HG02678 (cell line): ENCODE data around the gene KIF1A.
"Not testable (repeated sequence)": the region's sequence is repeated elsewhere in the genome, so short reads cannot be mapped to it uniquely, and the experiment has no call there.

ENCODE experiments used
- ATAC-seq: cut with Tn5 transposase; IDR thresholded peaks from one replicate; pipeline ENCODE4 v1.9.1; 2021; ENCODE audit warnings: mild to moderate bottlenecking, moderate library complexity; ENCODE audit not compliant: unreplicated experiment

KIF1A gene

DNA sequence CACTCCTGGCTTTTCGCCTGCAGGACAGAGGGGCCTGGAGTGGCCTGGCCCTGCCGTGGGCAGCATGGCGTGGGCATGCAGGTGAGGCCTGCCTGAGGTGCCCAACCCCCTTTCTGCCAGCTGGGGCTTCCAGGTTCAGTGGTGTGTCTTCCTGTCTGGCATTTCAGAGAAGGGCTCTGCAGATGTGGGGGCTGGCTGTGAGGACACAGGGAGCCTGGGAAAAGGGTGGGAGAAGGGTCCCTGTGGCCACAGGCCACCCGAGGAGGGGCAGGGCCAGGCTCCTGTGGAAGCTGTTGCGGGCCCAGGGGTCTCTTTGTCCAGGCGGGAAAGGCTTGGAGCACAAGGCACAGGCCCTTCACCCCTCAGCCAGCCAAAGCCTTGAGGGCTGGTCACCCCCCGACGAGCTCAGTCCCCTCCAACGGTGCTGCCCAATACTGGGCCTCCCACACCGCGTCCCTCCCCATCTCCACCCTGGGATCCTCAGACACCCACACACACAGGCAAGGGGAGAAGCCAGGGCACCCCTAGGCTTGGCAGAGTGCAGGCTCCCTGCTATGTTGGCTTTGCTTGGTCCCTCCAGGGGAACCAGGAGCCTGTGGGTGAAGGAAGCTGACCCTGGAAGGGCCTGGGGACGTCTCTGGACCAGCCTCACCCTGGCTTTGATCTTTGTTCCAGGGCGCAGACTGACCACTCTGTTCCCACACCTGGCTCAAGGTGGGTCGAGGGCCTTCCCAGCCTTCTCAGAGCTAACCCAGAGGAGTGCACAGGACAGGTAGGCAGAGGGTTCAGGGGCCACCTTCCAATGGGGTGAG is 132.1 kb downstream of the KIF1A start:
- ATAC-seq: no peak

- ATAC-seq: no peak
Measured at GRCh38 chr2:240687045-240687740, 132.8 kb downstream of the KIF1A start.

GRCh38 chr2:240686460-240686859 is 133.6 kb downstream of the KIF1A start:
- no peak for ATAC-seq

GRCh38 chr2:240685771-240686371 is 134.1 kb downstream of the KIF1A start:
- no peak for ATAC-seq

GRCh38 chr2:240683980-240684728 is 135.9 kb downstream of the KIF1A start:
- not testable (repeated sequence) for ATAC-seq

DNA sequence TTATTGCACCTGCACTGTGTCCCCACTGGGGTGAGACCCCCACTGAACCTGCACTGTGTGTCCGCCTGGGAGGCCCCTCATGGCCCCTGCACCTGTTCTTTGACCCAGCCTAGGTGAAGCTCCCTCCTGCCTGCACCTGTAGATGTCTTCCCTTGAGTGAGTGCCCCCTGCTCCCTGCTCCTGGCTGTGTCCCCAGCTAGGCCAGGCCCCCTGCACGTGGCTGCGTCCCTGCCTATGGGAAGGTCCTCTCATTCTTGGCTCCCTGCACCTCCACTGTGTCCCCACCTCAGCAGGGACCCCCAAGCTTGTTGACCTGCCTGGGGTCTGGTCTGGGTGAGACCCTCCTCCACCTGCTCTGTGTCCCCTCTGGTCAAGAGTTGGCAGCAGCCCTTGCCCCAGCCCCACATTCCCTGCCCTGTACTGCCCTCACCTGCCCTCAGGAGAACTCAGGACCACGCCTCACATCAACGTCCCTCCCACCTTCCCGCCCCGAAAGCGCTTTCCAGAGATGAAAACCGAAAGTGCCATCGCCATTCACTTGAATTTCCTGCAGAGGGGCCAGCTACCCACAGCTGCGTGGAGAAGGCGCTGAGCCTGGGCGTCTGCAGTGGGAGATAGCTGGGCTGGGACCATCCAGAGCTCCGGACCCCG is 136.6 kb downstream of the KIF1A start:
- not testable (repeated sequence) for ATAC-seq

GRCh38 chr2:240682431-240683224 is 137.4 kb downstream of the KIF1A start, which contains the start of gene AQP12B:
AQP12B (minus strand) TSS chr2:240682885; CDS start chr2:240682837, 48 bp downstream.
- not testable (repeated sequence) for ATAC-seq

DNA sequence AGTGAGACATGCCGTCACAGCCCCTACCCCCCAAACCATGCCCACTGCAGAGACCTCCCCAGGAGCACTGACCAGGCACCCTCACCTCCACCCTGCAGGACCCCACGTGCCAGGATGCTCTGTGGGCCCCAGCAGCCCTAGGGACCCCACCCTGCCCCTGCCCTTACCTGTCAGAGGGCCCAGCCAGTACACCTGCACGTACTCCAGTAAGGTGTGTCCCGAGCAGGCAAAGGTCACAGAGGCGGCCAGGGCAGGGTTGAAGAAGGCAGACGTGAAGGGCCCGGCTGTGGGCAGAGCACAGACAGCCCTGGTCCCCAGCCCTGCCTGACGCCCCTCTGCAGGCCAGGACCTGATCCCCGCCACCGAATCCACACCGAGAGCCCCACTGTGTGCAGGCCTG is 139.8 kb downstream of the KIF1A start:
- not testable (repeated sequence) for ATAC-seq

GRCh38 chr2:240678909-240679308 is 141.1 kb downstream of the KIF1A start:
- ATAC-seq: not testable (repeated sequence)

DNA sequence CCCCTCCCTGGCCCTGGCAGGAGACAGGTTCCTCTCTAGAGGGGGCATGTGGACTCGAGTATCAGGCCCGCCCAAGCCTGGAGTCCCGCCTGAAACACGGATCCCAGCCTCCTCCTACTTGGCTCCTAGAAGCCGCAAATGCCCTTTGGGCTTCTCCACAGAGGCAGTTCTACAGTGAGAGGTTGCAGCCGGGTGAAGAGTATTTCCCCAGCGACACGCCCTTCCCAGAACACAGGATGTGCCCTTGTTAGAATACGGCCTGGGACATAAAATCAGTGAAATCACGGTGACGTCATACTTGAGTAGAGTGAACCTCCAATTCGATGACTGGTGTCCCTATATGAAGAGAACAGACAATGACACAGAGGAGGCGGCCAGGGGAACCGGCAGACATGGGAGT is 142.0 kb downstream of the KIF1A start:
- not testable (repeated sequence) for ATAC-seq

- not testable (repeated sequence) for ATAC-seq
Measured at GRCh38 chr2:240675345-240675744, 144.7 kb downstream of the KIF1A start.

- not testable (repeated sequence) for ATAC-seq
Measured at GRCh38 chr2:240674461-240675184, 145.4 kb downstream of the KIF1A start.

- ATAC-seq: no peak
Measured at GRCh38 chr2:240672701-240673190, 147.3 kb downstream of the KIF1A start.

DNA sequence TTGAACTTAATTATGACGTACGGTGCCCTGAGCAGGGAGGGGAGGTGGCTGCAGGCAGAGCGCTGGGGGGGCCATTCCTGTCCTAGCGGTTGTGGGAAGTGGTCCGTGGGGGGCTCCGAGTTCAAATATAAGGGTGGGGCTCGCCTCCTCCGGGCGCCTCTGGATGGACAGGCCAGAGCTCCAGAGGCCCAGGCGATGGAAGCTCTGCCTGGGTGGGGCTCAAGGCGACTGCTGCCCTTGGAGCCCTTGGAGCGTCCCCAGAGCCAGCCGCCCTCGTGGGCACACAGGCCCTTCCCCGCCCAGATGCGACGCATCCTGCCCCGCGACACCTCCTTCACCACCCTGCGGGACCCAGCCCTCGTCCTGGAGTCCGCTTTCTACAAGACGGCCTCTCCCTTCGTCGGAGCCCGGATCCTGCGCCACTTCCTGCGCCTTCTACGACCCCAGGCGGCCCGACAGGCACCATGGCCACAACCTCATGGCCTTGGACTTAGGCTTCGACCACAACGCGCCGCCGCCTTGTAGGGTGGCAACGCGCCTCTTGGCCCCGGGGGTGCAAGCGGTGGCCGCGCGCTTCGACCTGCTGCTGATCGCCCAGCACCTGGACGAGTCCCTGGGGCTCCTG is 147.8 kb downstream of the KIF1A start:
- ATAC-seq: no peak

DNA sequence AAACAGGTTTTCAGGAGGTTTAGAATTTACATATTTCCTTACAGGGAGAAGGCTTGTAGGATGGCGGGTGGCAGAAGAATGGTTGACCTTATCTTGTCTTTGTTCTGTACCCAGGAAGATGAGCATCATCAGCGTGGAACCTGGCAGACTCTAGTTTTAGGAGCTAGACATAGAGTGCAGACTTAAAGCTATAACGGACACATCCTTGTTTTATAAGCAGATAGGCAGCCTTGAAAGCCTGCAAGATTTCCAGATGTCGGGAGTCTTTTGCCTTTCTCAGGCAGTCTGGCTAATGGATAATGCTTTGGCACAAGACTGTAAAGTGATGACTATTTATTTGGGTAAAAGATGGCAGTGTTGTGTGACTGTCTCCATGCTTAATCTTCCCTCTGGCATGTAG is 149.1 kb downstream of the KIF1A start:
- ATAC-seq: no peak

DNA sequence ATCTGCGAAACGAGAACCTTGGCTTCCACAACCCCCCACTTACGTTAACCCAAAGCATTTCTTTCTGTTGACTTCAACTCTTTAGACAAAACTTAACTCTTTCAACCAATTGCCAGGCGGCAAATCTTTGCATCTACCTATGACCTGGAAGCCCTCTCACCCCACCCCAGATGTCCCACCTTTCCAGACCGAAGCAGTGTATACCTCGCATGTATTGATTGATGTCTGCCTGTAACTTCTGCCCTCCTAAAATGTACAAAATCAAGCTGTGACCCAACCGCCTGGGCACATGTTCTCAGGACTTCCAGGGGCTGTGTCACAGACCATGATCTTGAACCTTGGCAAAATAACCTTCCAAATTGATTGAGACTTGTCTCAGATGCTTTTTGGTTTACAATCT is 149.6 kb downstream of the KIF1A start:
- ATAC-seq: no peak

- no peak for ATAC-seq
Measured at GRCh38 chr2:240664622-240665021, 155.4 kb downstream of the KIF1A start.
